CD4-positive, alpha-beta T cell (primary cell): Measurements from ENCODE around the gene ATP7A. TPM values are rescaled to one million over a fixed set of nuclear protein-coding genes. Genes with fewer than 3 reads are reported as not detected.

Source experiments
- ATAC-seq: fragments of 200-7000 bp; cut with Tn5 transposase; one replicate; pipeline ENCODE4 v1.10.0; 2022; ENCODE audit warnings: mild to moderate bottlenecking; ENCODE audit not compliant: poor library complexity
- CTCF ChIA-PET: fragments of 350-600 bp; sonication (Branson Sonifier 250); formaldehyde crosslinking; loops from one replicate; lab custom pipeline; 2021; ENCODE audit warnings: antibody characterized with exemption, inconsistent platforms; lab: Charles Lee
- POLR2A ChIA-PET: fragments of 350-600 bp; sonication (Branson Sonifier 250); formaldehyde crosslinking; loops from one replicate; lab custom pipeline; 2021; ENCODE audit warnings: antibody characterized with exemption, inconsistent platforms; lab: Charles Lee
- DNase-seq, 14 experiments: peaks; one replicate each; pipeline ENCODE4 v3.0.0-alpha.2; 2013 to 2020; ENCODE audit warnings: mixed read lengths in 2 of 14
- H3K27ac ChIP-seq, 2 donors: one replicate each; pipeline versions ENCODE4 v1.5.1 to v1.7.0; 2013; ENCODE audit warnings: low read length in 2 of 2, low read depth in 1 of 2, mild to moderate bottlenecking in 1 of 2
- H3K27me3 ChIP-seq, 2 experiments: 1 replicate in 1 of 2; 2 replicates in 1 of 2; pipeline versions ENCODE4 v1.6.1 to v1.7.0; 2013; ENCODE audit warnings: low read length in 2 of 2, control low read depth in 1 of 2, mild to moderate bottlenecking in 1 of 2, moderate library complexity in 1 of 2; ENCODE audit not compliant: insufficient read depth in 2 of 2, control insufficient read depth in 1 of 2
- H3K36me3 ChIP-seq: one replicate; pipeline ENCODE4 v1.6.1; 2013; ENCODE audit warnings: low read length, control low read depth; ENCODE audit not compliant: insufficient read depth
- H3K4me1 ChIP-seq: one replicate; pipeline ENCODE4 v1.6.1; 2013; ENCODE audit warnings: low read length, control low read depth; ENCODE audit not compliant: insufficient read depth
- H3K4me3 ChIP-seq: one replicate; pipeline ENCODE4 v1.5.1; 2013; ENCODE audit warnings: mild to moderate bottlenecking, low read length, moderate library complexity
- H3K9me3 ChIP-seq, 2 experiments: 1 replicate in 1 of 2; 2 replicates in 1 of 2; pipeline versions ENCODE4 v1.6.1 to v1.7.0; 2013; ENCODE audit warnings: low read length in 2 of 2, mild to moderate bottlenecking in 2 of 2, control low read depth in 1 of 2, moderate library complexity in 1 of 2; ENCODE audit not compliant: control insufficient read depth in 1 of 2, insufficient read depth in 1 of 2
- H3K27ac Mint-ChIP-seq: one replicate; pipeline ENCODE4 v1.8.0; 2020; ENCODE audit warnings: mixed read lengths
- H3K27me3 Mint-ChIP-seq: one replicate; pipeline ENCODE4 v1.8.0; 2021; ENCODE audit warnings: mixed read lengths
- H3K36me3 Mint-ChIP-seq: one replicate; pipeline ENCODE4 v1.8.0; 2021; ENCODE audit warnings: low read depth, mixed read lengths
- H3K4me1 Mint-ChIP-seq: one replicate; pipeline ENCODE4 v1.8.0; 2021; ENCODE audit warnings: low read depth, mixed read lengths
- H3K4me3 Mint-ChIP-seq: one replicate; pipeline ENCODE4 v1.8.0; 2020; ENCODE audit warnings: mild to moderate bottlenecking, mixed read lengths
- H3K9me3 Mint-ChIP-seq: one replicate; pipeline ENCODE4 v1.8.0; 2020; ENCODE audit warnings: mixed read lengths
- intact Hi-C, 2 experiments: fragments of 100-400 bp; cut with DNase I in 1 of 2; cut with micrococcal nuclease in 1 of 2; formaldehyde crosslinking; loops; one replicate each; pipeline versions ENCODE4 v1.15.1 to v1.9.0; 2023 to 2025; cut with DNase I, micrococcal nuclease
- total RNA-seq, 174 experiments: library from RNA in 2 of 174; stranded (reverse) in 2 of 174; gene quantifications; one replicate each; pipeline ENCODE4 v1.2.3 and lab custom pipeline; 2021 to 2026
- TF ChIP-seq, protein P1 (sequence below): fragments of 200-600 bp; IDR thresholded peaks from one replicate; pipeline ENCODE4 v1.8.0; 2022; ENCODE audit warnings: antibody characterized with exemption, mild to moderate bottlenecking

The ATP7A gene
- total RNA-seq, 2 experiments from 2014 or later = 12.1 to 12.8 TPM

DNA sequence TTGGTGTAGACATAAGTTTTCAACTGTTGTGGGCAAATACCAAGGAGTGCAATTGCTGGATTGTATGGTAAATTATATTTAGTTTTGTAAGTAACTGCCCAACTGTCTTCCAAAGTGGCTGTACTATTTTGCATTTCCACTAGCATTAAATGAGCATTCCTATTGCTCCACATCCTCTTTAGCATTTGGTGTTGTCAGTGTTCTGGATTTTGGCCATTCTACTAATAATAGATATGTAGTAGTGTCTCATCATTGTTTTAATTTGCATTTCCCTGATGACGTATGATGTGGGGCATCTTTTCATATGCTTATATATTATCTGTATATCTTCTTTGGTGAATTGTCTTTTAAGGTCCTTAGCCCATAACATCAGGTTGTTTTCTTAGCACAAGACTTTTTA, 41.7 kb downstream of the ATP7A start:
- peaks cover 10% of the 10 kb centered on the region for H3K4me1 Mint-ChIP-seq
- POLR2A ChIA-PET = no interaction called here
- no peak for DNase-seq
- CTCF ChIA-PET = no interaction called here
- no peaks in the 10 kb centered on the region for H3K27me3 Mint-ChIP-seq
- Histone ChIP-seq H3K27ac (no peak overlapping the region), H3K9me3 (no peaks in the 10 kb centered on the region), H3K4me1 (no peaks in the 10 kb centered on the region), H3K36me3 (no peaks in the 10 kb centered on the region), H3K4me3 (no peak overlapping the region), H3K27me3 (no peaks in the 10 kb centered on the region)
- H3K27ac Mint-ChIP-seq = no peak overlapping the region
- H3K36me3 Mint-ChIP-seq = peaks cover 4% of the 10 kb centered on the region
- no peak for ATAC-seq
- intact Hi-C loops = no loop called here
- H3K9me3 Mint-ChIP-seq = no peaks in the 10 kb centered on the region
- no peak overlapping the region for H3K4me3 Mint-ChIP-seq
- TF ChIP-seq, protein P1, sequence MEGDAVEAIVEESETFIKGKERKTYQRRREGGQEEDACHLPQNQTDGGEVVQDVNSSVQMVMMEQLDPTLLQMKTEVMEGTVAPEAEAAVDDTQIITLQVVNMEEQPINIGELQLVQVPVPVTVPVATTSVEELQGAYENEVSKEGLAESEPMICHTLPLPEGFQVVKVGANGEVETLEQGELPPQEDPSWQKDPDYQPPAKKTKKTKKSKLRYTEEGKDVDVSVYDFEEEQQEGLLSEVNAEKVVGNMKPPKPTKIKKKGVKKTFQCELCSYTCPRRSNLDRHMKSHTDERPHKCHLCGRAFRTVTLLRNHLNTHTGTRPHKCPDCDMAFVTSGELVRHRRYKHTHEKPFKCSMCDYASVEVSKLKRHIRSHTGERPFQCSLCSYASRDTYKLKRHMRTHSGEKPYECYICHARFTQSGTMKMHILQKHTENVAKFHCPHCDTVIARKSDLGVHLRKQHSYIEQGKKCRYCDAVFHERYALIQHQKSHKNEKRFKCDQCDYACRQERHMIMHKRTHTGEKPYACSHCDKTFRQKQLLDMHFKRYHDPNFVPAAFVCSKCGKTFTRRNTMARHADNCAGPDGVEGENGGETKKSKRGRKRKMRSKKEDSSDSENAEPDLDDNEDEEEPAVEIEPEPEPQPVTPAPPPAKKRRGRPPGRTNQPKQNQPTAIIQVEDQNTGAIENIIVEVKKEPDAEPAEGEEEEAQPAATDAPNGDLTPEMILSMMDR = no peak

GRCh38 chrX:77953302-77953701, 42.8 kb downstream of the ATP7A start:
- Histone ChIP-seq H3K4me3 (no peak overlapping the region), H3K9me3 (no peaks in the 10 kb centered on the region), H3K4me1 (no peaks in the 10 kb centered on the region), H3K36me3 (no peaks in the 10 kb centered on the region), H3K27me3 (no peaks in the 10 kb centered on the region), H3K27ac (no peak overlapping the region)
- Mint-ChIP-seq H3K4me3 (no peak overlapping the region), H3K4me1 (peaks cover 18% of the 10 kb centered on the region), H3K36me3 (peaks cover 12% of the 10 kb centered on the region), H3K9me3 (no peaks in the 10 kb centered on the region), H3K27me3 (no peaks in the 10 kb centered on the region), H3K27ac (no peak overlapping the region)
- CTCF ChIA-PET = no interaction called here
- TF ChIP-seq, protein P1 = no peak
- DNase-seq = no peak
- intact Hi-C loops = no loop called here
- no peak for ATAC-seq
- POLR2A ChIA-PET = no interaction called here

- POLR2A ChIA-PET = no interaction called here
- no peaks in the 10 kb centered on the region for H3K4me1 ChIP-seq
- DNase-seq = no peak
- Mint-ChIP-seq H3K27me3 (no peaks in the 10 kb centered on the region), H3K4me3 (no peak overlapping the region), H3K27ac (no peak overlapping the region), H3K9me3 (no peaks in the 10 kb centered on the region), H3K36me3 (peaks cover 14% of the 10 kb centered on the region), H3K4me1 (peaks cover 21% of the 10 kb centered on the region)
- no peaks in the 10 kb centered on the region for H3K27me3 ChIP-seq
- no peak overlapping the region for H3K4me3 ChIP-seq
- H3K27ac ChIP-seq = no peak overlapping the region
- ATAC-seq = no peak
- H3K36me3 ChIP-seq = no peaks in the 10 kb centered on the region
- H3K9me3 ChIP-seq = no peaks in the 10 kb centered on the region
- intact Hi-C loops = no loop called here
- TF ChIP-seq, protein P1 = no peak
- CTCF ChIA-PET = no interaction called here
These were observed 43.2 kb downstream of the ATP7A start for GRCh38 chrX:77953708-77954107.
